Smooth muscle cell of the brain vasculature (primary cell): ENCODE data around the gene P2RY14.
"Not testable (repeated sequence)": the region's sequence is repeated elsewhere in the genome, so short reads cannot be mapped to it uniquely, and the experiment has no call there.

Source experiments
- DNase-seq: peaks from one replicate; pipeline ENCODE4 v3.0.0-alpha.2; 2012; ENCODE audit warnings: low read depth, low spot score

P2RY14 gene

GRCh38 chr3:151191095-151191494 lies 87.2 kb downstream of the P2RY14 start:
- DNase-seq, result no peak

- no peak for DNase-seq
Observed at GRCh38 chr3:151183265-151183671, 95.1 kb downstream of the P2RY14 start.

- DNase-seq, result no peak
Observed at GRCh38 chr3:151182349-151183079, 95.8 kb downstream of the P2RY14 start.

GRCh38 chr3:151178208-151178845 lies 100.0 kb downstream of the P2RY14 start:
- no peak for DNase-seq

- DNase-seq, result no peak
Observed at GRCh38 chr3:151175952-151176351, 102.4 kb downstream of the P2RY14 start.

GRCh38 chr3:151174351-151174750 lies 104.0 kb downstream of the P2RY14 start:
- no peak for DNase-seq

GRCh38 chr3:151171145-151171757 lies 107.1 kb downstream of the P2RY14 start:
- DNase-seq, result peak; percentile 28

- not testable (repeated sequence) for DNase-seq
Observed at GRCh38 chr3:151169948-151170679, 108.2 kb downstream of the P2RY14 start.

GRCh38 chr3:151169262-151169947 lies 108.9 kb downstream of the P2RY14 start:
- no peak for DNase-seq

- DNase-seq, result no peak
Observed at GRCh38 chr3:151168269-151169094, 109.9 kb downstream of the P2RY14 start.

- DNase-seq, result no peak
Observed at GRCh38 chr3:151166161-151166560, 112.2 kb downstream of the P2RY14 start.

GRCh38 chr3:151165226-151165625 lies 113.1 kb downstream of the P2RY14 start:
- no peak for DNase-seq
